ENCODE measurements around the gene GLRA3. TPM values are rescaled to one million over a fixed set of nuclear protein-coding genes. Genes with fewer than 3 reads are reported as not detected.
"Not testable (repeated sequence)": the region's sequence is repeated elsewhere in the genome, so short reads cannot be mapped to it uniquely, and the experiment has no call there.

GLRA3 gene
- total RNA-seq, 1 donor from 2014 or later: not detected

DNA sequence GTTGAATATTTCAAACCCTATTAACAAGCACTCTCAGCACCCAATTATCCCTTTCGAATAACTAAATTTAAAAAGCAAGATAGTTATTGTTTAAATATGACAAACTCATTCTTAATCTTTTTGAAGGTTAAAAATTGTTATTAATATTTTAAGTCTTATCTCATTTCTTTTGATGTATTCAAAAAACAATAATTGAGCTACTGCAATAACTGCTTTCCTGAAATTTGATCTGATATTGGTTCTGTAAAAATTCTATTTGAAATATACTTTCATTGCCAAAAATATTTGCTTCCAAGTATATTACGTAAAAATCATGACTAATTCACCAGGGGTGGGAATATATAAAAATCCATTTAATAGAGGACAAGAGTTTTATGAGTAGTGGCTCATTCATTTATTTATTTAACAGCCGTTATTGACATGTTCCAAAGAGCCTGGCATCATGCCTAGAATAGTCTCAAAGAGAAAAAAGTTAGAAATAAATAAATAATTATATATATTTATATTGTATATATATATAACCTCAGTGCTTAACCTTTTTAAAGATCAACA lies 34.4 kb downstream of the GLRA3 start:
- no peak for TF ChIP-seq EZH2 (IDR thresholded peaks at IDR 0.05)
- no peak for TF ChIP-seq EZH2phosphoT487 (IDR thresholded peaks at IDR 0.05)
- TF ChIP-seq CTCF (IDR thresholded peaks at IDR 0.05): no peak
- no peak overlapping the region for H2AFZ ChIP-seq (replicated peaks)
- no peak overlapping the region for H3K9ac ChIP-seq
- H3K4me1 Mint-ChIP-seq: no peaks in the 10 kb centered on the region
- H3K9me3 Mint-ChIP-seq: no peaks in the 10 kb centered on the region
- H3K4me1 ChIP-seq: no peaks in the 10 kb centered on the region
- no peak overlapping the region for H3K27ac Mint-ChIP-seq
- no peak overlapping the region for H3K4me2 ChIP-seq
- no peaks in the 10 kb centered on the region for H3K27me3 ChIP-seq
- H3K4me3 Mint-ChIP-seq: no peak overlapping the region
- H3K9me3 ChIP-seq (ENCODE audit: low read depth): no peaks in the 10 kb centered on the region
- no peaks in the 10 kb centered on the region for H3K36me3 Mint-ChIP-seq
- no peaks in the 10 kb centered on the region for H3K27me3 Mint-ChIP-seq (ENCODE audit: insufficient read depth, low read depth)
- H3K36me3 ChIP-seq: no peaks in the 10 kb centered on the region
- H3K27ac ChIP-seq: no peak overlapping the region
- no peak for DNase-seq (ENCODE audit: low spot score)
- no peaks in the 10 kb centered on the region for H4K20me1 ChIP-seq (ENCODE audit: low read depth)
- H3K4me3 ChIP-seq: no peak overlapping the region
- H3K79me2 ChIP-seq (ENCODE audit: low read depth): no peaks in the 10 kb centered on the region
- no peaks in the 10 kb centered on the region for H3F3A ChIP-seq (ENCODE audit: low read depth)

DNA sequence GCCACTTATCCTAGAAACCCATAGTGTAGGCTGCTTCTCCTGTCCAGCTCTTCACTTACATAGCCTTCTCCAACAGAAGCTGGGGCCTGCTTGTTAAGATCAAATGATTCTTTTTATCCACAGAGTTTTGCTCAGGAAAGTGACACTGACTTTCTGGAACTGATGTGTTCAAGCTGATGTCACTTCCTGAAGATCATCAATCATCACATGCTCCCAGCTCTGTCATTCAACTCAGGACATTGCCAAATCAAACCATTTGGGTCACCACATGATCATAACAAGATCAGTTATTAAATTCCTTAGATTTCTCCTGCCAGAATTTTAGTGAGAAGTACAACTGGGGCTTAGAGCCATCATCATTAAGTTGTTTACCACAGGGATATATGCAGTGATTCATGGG lies 39.4 kb downstream of the GLRA3 start:
- H3K27me3 ChIP-seq: no peaks in the 10 kb centered on the region
- H3K4me1 Mint-ChIP-seq: no peaks in the 10 kb centered on the region
- H3K36me3 Mint-ChIP-seq: no peaks in the 10 kb centered on the region
- no peak overlapping the region for H3K4me2 ChIP-seq
- H3K4me3 Mint-ChIP-seq: no peak overlapping the region
- no peak overlapping the region for H3K4me3 ChIP-seq
- no peaks in the 10 kb centered on the region for H3K9me3 Mint-ChIP-seq
- H3K27me3 Mint-ChIP-seq (ENCODE audit: insufficient read depth, low read depth): no peaks in the 10 kb centered on the region
- no peak overlapping the region for H2AFZ ChIP-seq (replicated peaks)
- H3K79me2 ChIP-seq (ENCODE audit: low read depth): no peaks in the 10 kb centered on the region
- H3K9ac ChIP-seq: no peak overlapping the region
- H3K27ac Mint-ChIP-seq: no peak overlapping the region
- H3K36me3 ChIP-seq: no peaks in the 10 kb centered on the region
- no peak overlapping the region for H3K27ac ChIP-seq
- TF ChIP-seq EZH2phosphoT487 (IDR thresholded peaks at IDR 0.05): no peak
- TF ChIP-seq CTCF (IDR thresholded peaks at IDR 0.05): no peak
- no peak for TF ChIP-seq EZH2 (IDR thresholded peaks at IDR 0.05)
- H4K20me1 ChIP-seq (ENCODE audit: low read depth): no peaks in the 10 kb centered on the region
- no peak for DNase-seq (ENCODE audit: low spot score)
- H3K9me3 ChIP-seq (ENCODE audit: low read depth): no peaks in the 10 kb centered on the region
- H3K4me1 ChIP-seq: no peaks in the 10 kb centered on the region
- H3F3A ChIP-seq (ENCODE audit: low read depth): no peaks in the 10 kb centered on the region

DNA sequence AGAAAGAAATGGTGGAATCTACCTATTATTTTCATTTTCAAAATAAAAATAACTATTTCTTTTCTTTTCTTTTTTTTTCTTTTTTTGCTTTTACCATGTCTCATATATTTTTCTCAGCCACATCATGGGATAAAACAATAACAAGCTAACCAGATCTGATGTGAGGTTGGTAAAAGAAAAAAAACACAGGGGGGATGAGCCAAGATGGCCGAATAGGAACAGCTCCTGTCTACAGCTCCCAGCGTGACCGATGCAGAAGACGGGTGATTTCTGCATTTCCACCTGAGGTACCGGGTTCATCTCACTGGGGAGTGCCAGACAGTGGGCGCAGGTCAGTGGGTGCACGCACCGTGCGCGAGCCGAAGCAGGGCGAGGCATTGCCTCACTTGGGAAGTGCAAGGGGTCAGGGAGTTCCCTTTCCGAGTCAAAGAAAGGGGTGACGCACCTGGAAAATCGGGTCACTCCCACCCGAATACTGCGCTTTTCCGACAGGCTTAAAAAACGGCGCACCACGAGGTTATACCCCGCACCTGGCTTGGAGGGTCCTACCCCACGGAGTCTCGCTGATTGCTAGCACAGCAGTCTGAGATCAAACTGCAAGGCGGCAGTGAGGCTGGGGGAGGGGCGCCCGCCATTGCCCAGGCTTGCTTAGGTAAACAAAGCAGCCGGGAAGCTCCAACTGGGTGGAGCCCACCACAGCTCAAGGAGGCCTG lies 50.6 kb downstream of the GLRA3 start:
- not testable (repeated sequence) for H3K27me3 ChIP-seq; H3K4me1 Mint-ChIP-seq; H3K4me3 ChIP-seq; H4K20me1 ChIP-seq (ENCODE audit: low read depth); H3K27ac ChIP-seq; H3K27me3 Mint-ChIP-seq (ENCODE audit: insufficient read depth, low read depth); H2AFZ ChIP-seq (replicated peaks); H3K36me3 ChIP-seq; H3K4me3 Mint-ChIP-seq; H3F3A ChIP-seq (ENCODE audit: low read depth); H3K36me3 Mint-ChIP-seq; DNase-seq (ENCODE audit: low spot score); H3K9me3 Mint-ChIP-seq; H3K4me2 ChIP-seq; H3K79me2 ChIP-seq (ENCODE audit: low read depth); H3K9ac ChIP-seq; H3K27ac Mint-ChIP-seq; H3K9me3 ChIP-seq (ENCODE audit: low read depth); H3K4me1 ChIP-seq

DNA sequence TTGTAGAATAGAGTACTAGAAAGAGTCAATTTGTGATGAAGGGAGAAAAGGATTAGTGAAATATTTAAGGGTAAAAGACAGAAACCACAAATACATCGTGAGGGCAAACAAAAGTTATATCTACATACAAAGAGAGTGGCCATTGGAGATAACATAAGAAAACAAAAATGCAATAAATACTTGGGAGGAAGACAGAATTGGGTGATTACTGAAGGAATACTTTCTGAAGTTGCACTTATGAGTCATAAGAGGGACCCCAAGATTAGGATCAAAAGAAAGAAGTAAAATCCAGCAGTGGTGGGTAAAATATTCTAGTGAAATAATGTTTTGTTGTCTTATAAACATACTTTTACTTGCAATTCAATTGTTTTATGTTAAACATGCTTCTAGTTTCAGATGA lies 53.7 kb downstream of the GLRA3 start:
- Mint-ChIP-seq H3K27me3 (ENCODE audit: insufficient read depth, low read depth) (no peaks in the 10 kb centered on the region), H3K9me3 (no peaks in the 10 kb centered on the region), H3K36me3 (no peaks in the 10 kb centered on the region), H3K27ac (no peak overlapping the region), H3K4me3 (no peak overlapping the region), H3K4me1 (no peaks in the 10 kb centered on the region)
- H3K9me3 ChIP-seq (ENCODE audit: low read depth): no peaks in the 10 kb centered on the region
- H3K79me2 ChIP-seq (ENCODE audit: low read depth): no peaks in the 10 kb centered on the region
- no peak overlapping the region for H2AFZ ChIP-seq (replicated peaks)
- no peak overlapping the region for H3K4me2 ChIP-seq
- H3K27ac ChIP-seq: no peak overlapping the region
- H3K4me3 ChIP-seq: no peak overlapping the region
- no peak overlapping the region for H3K9ac ChIP-seq
- no peaks in the 10 kb centered on the region for H4K20me1 ChIP-seq (ENCODE audit: low read depth)
- H3K27me3 ChIP-seq: no peaks in the 10 kb centered on the region
- H3F3A ChIP-seq (ENCODE audit: low read depth): no peaks in the 10 kb centered on the region
- H3K4me1 ChIP-seq: peaks cover 10% of the 10 kb centered on the region
- TF ChIP-seq CTCF (IDR thresholded peaks at IDR 0.05): no peak
- TF ChIP-seq EZH2 (IDR thresholded peaks at IDR 0.05): no peak
- TF ChIP-seq EZH2phosphoT487 (IDR thresholded peaks at IDR 0.05): no peak
- no peak for DNase-seq (ENCODE audit: low spot score)
- no peaks in the 10 kb centered on the region for H3K36me3 ChIP-seq

All from neural progenitor cell (in vitro differentiated cells).